KMS-11 (cell line): ENCODE data around the gene BAIAP2.

Source experiments
- H2AFZ ChIP-seq: fragments of 200-600 bp; sonication (generic); 2 replicates; pipeline ENCODE4 v1.6.1; 2016; ENCODE audit warnings: antibody characterized with exemption, mixed run types, low read depth
- H3K27ac ChIP-seq: fragments of 200-600 bp; sonication (generic); 2 replicates; pipeline ENCODE4 v1.6.1; 2016; ENCODE audit warnings: mild to moderate bottlenecking, mixed run types
- H3K27me3 ChIP-seq: fragments of 200-600 bp; sonication (generic); 2 replicates; pipeline ENCODE4 v1.6.1; 2017; ENCODE audit warnings: mild to moderate bottlenecking, low read depth, mixed run types, moderate library complexity; ENCODE audit not compliant: insufficient read depth
- H3K36me3 ChIP-seq: fragments of 200-600 bp; sonication (generic); 2 replicates; pipeline ENCODE4 v1.6.1; 2017; ENCODE audit warnings: mild to moderate bottlenecking, mixed run types; ENCODE audit not compliant: insufficient read depth
- H3K4me1 ChIP-seq: fragments of 200-600 bp; sonication (generic); 2 replicates; pipeline ENCODE4 v1.6.1; 2016; ENCODE audit warnings: mild to moderate bottlenecking, low read depth, mixed run types; ENCODE audit not compliant: poor library complexity, severe bottlenecking
- H3K4me2 ChIP-seq: fragments of 200-600 bp; sonication (generic); 2 replicates; pipeline ENCODE4 v1.7.0; 2016; ENCODE audit warnings: mild to moderate bottlenecking, mixed run types
- H3K4me3 ChIP-seq: fragments of 200-600 bp; sonication (generic); IDR thresholded peaks from 2 replicates; pipeline ENCODE4 v1.6.1; 2017; ENCODE audit warnings: low read depth, low read length, mixed read lengths; ENCODE audit not compliant: insufficient read depth
- H3K79me2 ChIP-seq: fragments of 200-600 bp; sonication (generic); 2 replicates; pipeline ENCODE4 v1.6.1; 2016; ENCODE audit warnings: low read depth, mixed run types; ENCODE audit not compliant: insufficient read depth
- H3K9ac ChIP-seq: fragments of 200-600 bp; sonication (generic); 2 replicates; pipeline ENCODE4 v1.6.1; 2016; ENCODE audit warnings: mild to moderate bottlenecking, mixed run types
- H4K20me1 ChIP-seq: fragments of 200-600 bp; sonication (generic); 2 replicates; pipeline ENCODE4 v1.6.1; 2016; ENCODE audit warnings: mild to moderate bottlenecking, mixed run types; ENCODE audit not compliant: insufficient read depth
- TF ChIP-seq, protein P1 (sequence below): fragments of 200-600 bp; sonication (generic); conservative IDR thresholded peaks from 2 replicates; pipeline ENCODE4 v1.6.1; 2017; ENCODE audit warnings: low read depth, mild to moderate bottlenecking, antibody characterized with exemption, low read length, moderate library complexity, mixed read lengths

Gene BAIAP2

GRCh38 chr17:81129711-81130367, 94.9 kb downstream of the BAIAP2 start:
- Histone ChIP-seq H3K79me2 (no peaks in the 10 kb centered on the region), H3K9ac (no peak overlapping the region), H3K4me2 (no peak overlapping the region), H3K27ac (no peak overlapping the region), H2AFZ (no peak overlapping the region), H4K20me1 (no peaks in the 10 kb centered on the region), H3K36me3 (no peaks in the 10 kb centered on the region), H3K4me3 (no peak overlapping the region), H3K27me3 (peaks cover 96% of the 10 kb centered on the region), H3K4me1 (no peaks in the 10 kb centered on the region)
- TF ChIP-seq, protein P1, sequence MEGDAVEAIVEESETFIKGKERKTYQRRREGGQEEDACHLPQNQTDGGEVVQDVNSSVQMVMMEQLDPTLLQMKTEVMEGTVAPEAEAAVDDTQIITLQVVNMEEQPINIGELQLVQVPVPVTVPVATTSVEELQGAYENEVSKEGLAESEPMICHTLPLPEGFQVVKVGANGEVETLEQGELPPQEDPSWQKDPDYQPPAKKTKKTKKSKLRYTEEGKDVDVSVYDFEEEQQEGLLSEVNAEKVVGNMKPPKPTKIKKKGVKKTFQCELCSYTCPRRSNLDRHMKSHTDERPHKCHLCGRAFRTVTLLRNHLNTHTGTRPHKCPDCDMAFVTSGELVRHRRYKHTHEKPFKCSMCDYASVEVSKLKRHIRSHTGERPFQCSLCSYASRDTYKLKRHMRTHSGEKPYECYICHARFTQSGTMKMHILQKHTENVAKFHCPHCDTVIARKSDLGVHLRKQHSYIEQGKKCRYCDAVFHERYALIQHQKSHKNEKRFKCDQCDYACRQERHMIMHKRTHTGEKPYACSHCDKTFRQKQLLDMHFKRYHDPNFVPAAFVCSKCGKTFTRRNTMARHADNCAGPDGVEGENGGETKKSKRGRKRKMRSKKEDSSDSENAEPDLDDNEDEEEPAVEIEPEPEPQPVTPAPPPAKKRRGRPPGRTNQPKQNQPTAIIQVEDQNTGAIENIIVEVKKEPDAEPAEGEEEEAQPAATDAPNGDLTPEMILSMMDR: no peak

- Histone ChIP-seq H3K4me1 (no peaks in the 10 kb centered on the region), H2AFZ (no peak overlapping the region), H3K9ac (no peak overlapping the region), H4K20me1 (no peaks in the 10 kb centered on the region), H3K27ac (no peak overlapping the region), H3K36me3 (no peaks in the 10 kb centered on the region), H3K27me3 (peaks cover 97% of the 10 kb centered on the region), H3K79me2 (no peaks in the 10 kb centered on the region), H3K4me3 (no peak overlapping the region), H3K4me2 (no peak overlapping the region)
- TF ChIP-seq, protein P1: no peak
Measured at GRCh38 chr17:81130385-81131361, 95.7 kb downstream of the BAIAP2 start.

GRCh38 chr17:81131486-81132196, 96.7 kb downstream of the BAIAP2 start:
- Histone ChIP-seq H3K27ac (no peak overlapping the region), H2AFZ (no peak overlapping the region), H3K36me3 (no peaks in the 10 kb centered on the region), H3K79me2 (no peaks in the 10 kb centered on the region), H3K9ac (no peak overlapping the region), H3K27me3 (peaks cover 98% of the 10 kb centered on the region), H3K4me3 (no peak overlapping the region), H4K20me1 (no peaks in the 10 kb centered on the region), H3K4me1 (no peaks in the 10 kb centered on the region), H3K4me2 (no peak overlapping the region)
- TF ChIP-seq, protein P1: no peak

GRCh38 chr17:81132197-81132540, 97.2 kb downstream of the BAIAP2 start:
- H3K4me3 ChIP-seq: no peak overlapping the region
- TF ChIP-seq, protein P1: no peak
- no peak overlapping the region for H3K27ac ChIP-seq
- no peaks in the 10 kb centered on the region for H4K20me1 ChIP-seq
- H3K79me2 ChIP-seq: no peaks in the 10 kb centered on the region
- no peak overlapping the region for H2AFZ ChIP-seq
- no peak overlapping the region for H3K4me2 ChIP-seq
- H3K4me1 ChIP-seq: no peaks in the 10 kb centered on the region
- H3K27me3 ChIP-seq: peaks cover 99% of the 10 kb centered on the region
- no peak overlapping the region for H3K9ac ChIP-seq
- no peaks in the 10 kb centered on the region for H3K36me3 ChIP-seq
